Liver (tissue), 9 donors: ENCODE results near the gene SH3RF3. TPM values are rescaled to one million over a fixed set of nuclear protein-coding genes. Genes with fewer than 3 reads are reported as not detected.
"Not testable (repeated sequence)": the region's sequence is repeated elsewhere in the genome, so short reads cannot be mapped to it uniquely, and the experiment has no call there.

Experiments used
- DNase-seq: peaks from one replicate; pipeline ENCODE4 v3.0.0-alpha.2; 2017; ENCODE audit warnings: low spot score
- H3K27ac ChIP-seq, 2 donors: one replicate each; pipeline ENCODE4 v1.7.0; 2013; ENCODE audit warnings: inconsistent platforms in 2 of 2, low read length in 2 of 2, control low read depth in 1 of 2, low read depth in 1 of 2, mild to moderate bottlenecking in 1 of 2
- H3K27me3 ChIP-seq, 4 donors: one replicate each; pipeline versions ENCODE4 v1.6.1 to v1.7.0; 2013; ENCODE audit warnings: low read length in 3 of 4, inconsistent platforms in 1 of 4, mild to moderate bottlenecking in 1 of 4, moderate library complexity in 1 of 4; ENCODE audit not compliant: control insufficient read depth in 4 of 4, insufficient read depth in 4 of 4
- H3K36me3 ChIP-seq, 4 donors: one replicate each; pipeline versions ENCODE4 v1.6.1 to v1.7.0; 2013; ENCODE audit warnings: low read length in 3 of 4, mild to moderate bottlenecking in 3 of 4, low read depth in 1 of 4, moderate library complexity in 1 of 4; ENCODE audit not compliant: control insufficient read depth in 4 of 4, insufficient read depth in 3 of 4
- H3K4me1 ChIP-seq, 4 donors: one replicate each; pipeline versions ENCODE4 v1.6.1 to v1.7.0; 2013; ENCODE audit warnings: low read length in 3 of 4, mild to moderate bottlenecking in 3 of 4, moderate library complexity in 1 of 4; ENCODE audit not compliant: control insufficient read depth in 4 of 4, insufficient read depth in 4 of 4
- H3K4me3 ChIP-seq, 3 donors: one replicate each; pipeline versions ENCODE4 v1.6.1 to v1.7.0; 2013; ENCODE audit warnings: low read length in 3 of 3, control low read depth in 1 of 3, low read depth in 1 of 3, mild to moderate bottlenecking in 1 of 3
- H3K9ac ChIP-seq, 2 donors: one replicate each; pipeline ENCODE4 v1.7.0; 2013; ENCODE audit warnings: low read length in 2 of 2, mild to moderate bottlenecking in 2 of 2, moderate library complexity in 2 of 2, control low read depth in 1 of 2, low read depth in 1 of 2
- H3K9me3 ChIP-seq, 4 donors: one replicate each; pipeline versions ENCODE4 v1.6.1 to v1.7.0; 2013; ENCODE audit warnings: low read length in 3 of 4; ENCODE audit not compliant: control insufficient read depth in 4 of 4
- ATF3 ChIP-seq: IDR thresholded peaks from 2 replicates; pipeline ENCODE4 v1.6.1; 2016; ENCODE audit warnings: antibody characterized with exemption
- EGR1 ChIP-seq, 2 donors: IDR thresholded peaks; 2 replicates each; pipeline ENCODE4 v1.6.1; 2016 to 2018; ENCODE audit warnings: antibody characterized with exemption in 2 of 2, low read depth in 2 of 2
- FOXA1 ChIP-seq: IDR thresholded peaks from 2 replicates; pipeline ENCODE4 v1.6.1; 2016; ENCODE audit warnings: antibody characterized with exemption
- FOXA2 ChIP-seq: IDR thresholded peaks from 2 replicates; pipeline ENCODE4 v1.6.1; 2016; ENCODE audit warnings: antibody characterized with exemption
- HNF4A ChIP-seq, 2 donors: conservative IDR thresholded peaks; 2 replicates each; pipeline ENCODE4 v1.6.1; 2016; ENCODE audit warnings: antibody characterized with exemption in 2 of 2, mild to moderate bottlenecking in 2 of 2
- HNF4G ChIP-seq: IDR thresholded peaks from 2 replicates; pipeline ENCODE4 v1.6.1; 2016; ENCODE audit warnings: antibody characterized with exemption
- JUND ChIP-seq, 2 donors: IDR thresholded peaks; 2 replicates each; pipeline ENCODE4 v1.6.1; 2016; ENCODE audit warnings: antibody characterized with exemption in 2 of 2
- MAX ChIP-seq: IDR thresholded peaks from 2 replicates; pipeline ENCODE4 v1.6.1; 2016; ENCODE audit warnings: antibody characterized with exemption
- RAD21 ChIP-seq, 2 donors: IDR thresholded peaks; 2 replicates each; pipeline ENCODE4 v1.6.1; 2016; ENCODE audit warnings: antibody characterized with exemption in 2 of 2, mild to moderate bottlenecking in 2 of 2
- REST ChIP-seq: IDR thresholded peaks from 2 replicates; pipeline ENCODE4 v1.6.1; 2016; ENCODE audit warnings: antibody characterized with exemption, mild to moderate bottlenecking
- SP1 ChIP-seq: IDR thresholded peaks from 2 replicates; pipeline ENCODE4 v1.6.1; 2018; ENCODE audit warnings: antibody characterized with exemption, mild to moderate bottlenecking
- TAF1 ChIP-seq: conservative IDR thresholded peaks from 2 replicates; pipeline ENCODE4 v1.6.1; 2016; ENCODE audit warnings: antibody characterized with exemption, mild to moderate bottlenecking
- YY1 ChIP-seq: IDR thresholded peaks from 2 replicates; pipeline ENCODE4 v1.6.1; 2016; ENCODE audit warnings: antibody characterized with exemption, mild to moderate bottlenecking
- ZBTB33 ChIP-seq: IDR thresholded peaks from 2 replicates; pipeline ENCODE4 v1.6.1; 2016; ENCODE audit warnings: antibody characterized with exemption
- WGBS: extraction: QIAGEN DNeasy Blood & Tissue Kit; methylation state at CpG from one replicate; pipeline ENCODE4 v1.1.7; 2013; 5-methylcytosine and 5-hydroxymethylcytosine counted together
- polyA plus RNA-seq, 2 donors: library from polyadenylated mRNA; stranded (reverse) in 1 of 2; unstranded in 1 of 2; fragments of 200-250 nt in 1 of 2; fragments of >200 nt in 1 of 2; fragmentation: Nextera tagmentation in 1 of 2; extraction: Ambion mirVana in 1 of 2; gene quantifications; one replicate each; pipeline versions ENCODE4 v1.2.1 to v1.2.3, GENCODE V29; 2013 to 2015
- total RNA-seq, 2 donors: library from RNA; depleted of rRNA; stranded (reverse); fragments of >200 nt; gene quantifications; one replicate each; pipeline ENCODE4 v1.2.3, GENCODE V29; 2014
- donor health status: healthy.
- donor health status: healthy.
- donor health status: healthy.
- donor health status: healthy.
- donor health status: healthy.

SH3RF3 gene
- total and polyA plus RNA-seq, 4 donors = 0.11 to 1.0 (median 0.54) TPM

GRCh38 chr2:109532728-109533076 lies 403.7 kb downstream of the SH3RF3 start (continued):
- TF ChIP-seq ATF3 (no peak), MAX (no peak), EGR1 (IDR thresholded peaks at IDR 0.05; ENCODE audit: low read depth in 2 of 2) (no peak), RAD21 (IDR thresholded peaks at IDR 0.05) (no peak)

- Histone ChIP-seq H3K27me3 (no peaks in the 10 kb centered on the region), H3K27ac (no peak overlapping the region), H3K36me3 (no peaks in the 10 kb centered on the region), H3K9me3 (no peaks in the 10 kb centered on the region), H3K4me3 (no peak overlapping the region), H3K4me1 (no peaks in the 10 kb centered on the region), H3K9ac (no peak overlapping the region)
- TF ChIP-seq HNF4G (no peak), SP1 (no peak), FOXA1 (no peak)
- WGBS = 91% methylated on average over 7 of the region's 7 CpGs
- DNase-seq = no peak
Observed at GRCh38 chr2:109533823-109534222, 404.8 kb downstream of the SH3RF3 start.

- DNase-seq = no peak
Observed at GRCh38 chr2:109535217-109535946, 406.4 kb downstream of the SH3RF3 start.

GRCh38 chr2:109536556-109536955 lies 407.6 kb downstream of the SH3RF3 start:
- 87% methylated on average over 3 of the region's 3 CpGs for WGBS
- H3K9me3 ChIP-seq, H3K27me3 ChIP-seq, H3K27ac ChIP-seq, H3K36me3 ChIP-seq, H3K9ac ChIP-seq, H3K4me3 ChIP-seq, DNase-seq, H3K4me1 ChIP-seq: not testable (repeated sequence)

More at GRCh38 chr2:109535217-109535946, 406.4 kb downstream of the SH3RF3 start:
- Histone ChIP-seq H3K4me3 (no peak overlapping the region), H3K9ac (no peak overlapping the region), H3K4me1 (no peaks in the 10 kb centered on the region), H3K9me3 (no peaks in the 10 kb centered on the region), H3K36me3 (no peaks in the 10 kb centered on the region), H3K27ac (no peak overlapping the region), H3K27me3 (no peaks in the 10 kb centered on the region)
- TF ChIP-seq YY1 (no peak), HNF4A (conservative IDR thresholded peaks at IDR 0.05) (peak; percentile 24 to 54), HNF4G (no peak), TAF1 (no peak)
- 75% methylated on average over 6 of the region's 6 CpGs for WGBS

GRCh38 chr2:109537565-109538222 lies 408.7 kb downstream of the SH3RF3 start:
- no peak for TF ChIP-seq REST
- no peak for TF ChIP-seq SP1
- no peak for TF ChIP-seq TAF1
- TF ChIP-seq HNF4A (conservative IDR thresholded peaks at IDR 0.05) = peak in 1 of 2 donors; percentile 3
- TF ChIP-seq JUND (IDR thresholded peaks at IDR 0.05) = no peak
- no peak for TF ChIP-seq ZBTB33
- TF ChIP-seq FOXA2 = no peak
- no peak overlapping the region for H3K4me3 ChIP-seq
- no peak overlapping the region for H3K9ac ChIP-seq
- H3K36me3 ChIP-seq = no peaks in the 10 kb centered on the region
- no peaks in the 10 kb centered on the region for H3K4me1 ChIP-seq
- 79% methylated on average over 10 of the region's 10 CpGs for WGBS
- H3K27me3 ChIP-seq = no peaks in the 10 kb centered on the region
- H3K27ac ChIP-seq = no peak overlapping the region
- no peak for DNase-seq
- no peaks in the 10 kb centered on the region for H3K9me3 ChIP-seq
